Smooth muscle cell (in vitro differentiated cells): ENCODE measurements around the gene MROH7. TPM values are rescaled to one million over a fixed set of nuclear protein-coding genes. Genes with fewer than 3 reads are reported as not detected.

Experiments used
- DNase-seq: peaks from one replicate; lab custom pipeline; 2025; ENCODE audit not compliant: unreplicated experiment; lab: John Stamatoyannopoulos, UW
- H2AFZ ChIP-seq: fragments of 200-600 bp; sonication (generic); 2 replicates; pipeline ENCODE4 v1.6.0; 2016; ENCODE audit warnings: antibody characterized with exemption, low read depth, mild to moderate bottlenecking
- H3F3A ChIP-seq: fragments of 200-600 bp; sonication (generic); 2 replicates; pipeline ENCODE4 v1.6.0; 2017; ENCODE audit warnings: antibody characterized with exemption, low read depth
- H3K27ac ChIP-seq: fragments of 200-600 bp; sonication (generic); 2 replicates; pipeline ENCODE4 v1.5.1; 2016; ENCODE audit warnings: low read depth, mild to moderate bottlenecking
- H3K27me3 ChIP-seq: fragments of 200-600 bp; sonication (generic); 2 replicates; pipeline ENCODE4 v1.6.1; 2016; ENCODE audit warnings: low read depth, mild to moderate bottlenecking
- H3K36me3 ChIP-seq: fragments of 200-600 bp; sonication (generic); 2 replicates; pipeline ENCODE4 v1.5.1; 2016; ENCODE audit warnings: low read depth
- H3K4me1 ChIP-seq: fragments of 200-600 bp; sonication (generic); 2 replicates; pipeline ENCODE4 v1.5.1; 2016; ENCODE audit warnings: low read depth
- H3K4me2 ChIP-seq: fragments of 200-600 bp; sonication (generic); 2 replicates; pipeline ENCODE4 v1.6.0; 2016; ENCODE audit warnings: mild to moderate bottlenecking
- H3K4me3 ChIP-seq: fragments of 200-600 bp; sonication (generic); 2 replicates; pipeline ENCODE4 v1.5.1; 2016; ENCODE audit warnings: mild to moderate bottlenecking
- H3K79me2 ChIP-seq: fragments of 200-600 bp; sonication (generic); 2 replicates; pipeline ENCODE4 v1.6.0; 2016; ENCODE audit warnings: low read depth, mild to moderate bottlenecking
- H3K9ac ChIP-seq: fragments of 200-600 bp; sonication (generic); 2 replicates; pipeline ENCODE4 v1.6.0; 2016; ENCODE audit warnings: low read depth
- H3K9me3 ChIP-seq: fragments of 200-600 bp; sonication (generic); replicated peaks from 2 replicates; pipeline ENCODE4 v1.5.1; 2016; ENCODE audit warnings: low read depth
- H4K20me1 ChIP-seq: fragments of 200-600 bp; sonication (generic); 2 replicates; pipeline ENCODE4 v1.6.0; 2016; ENCODE audit warnings: low read depth
- WGBS: methylation state at CpG from one replicate; pipeline ENCODE4 v1.1.7; 2016; ENCODE audit warnings: low lambda C conversion rate; 5-methylcytosine and 5-hydroxymethylcytosine counted together
- polyA plus RNA-seq: library from polyadenylated mRNA; unstranded; fragments of >200 nt; fragmentation: Nextera tagmentation; extraction: Ambion mirVana; gene quantifications from 2 replicates; pipeline ENCODE4 v1.2.1, GENCODE V29; 2016
- total RNA-seq: library from RNA; depleted of rRNA; stranded (reverse); fragments of >200 nt; gene quantifications from 2 replicates; pipeline ENCODE4 v1.2.3, GENCODE V29; 2014
- TF ChIP-seq, protein P1 (sequence below): fragments of 200-600 bp; sonication (generic); IDR thresholded peaks from 2 replicates; pipeline ENCODE4 v1.5.1; 2017; ENCODE audit warnings: borderline replicate concordance, mild to moderate bottlenecking, antibody characterized with exemption; ENCODE audit not compliant: insufficient read depth, poor library complexity, severe bottlenecking

Gene MROH7
- total and polyA plus RNA-seq, 2 experiments from 2014 or later: 0.33 to 0.58 TPM

DNA sequence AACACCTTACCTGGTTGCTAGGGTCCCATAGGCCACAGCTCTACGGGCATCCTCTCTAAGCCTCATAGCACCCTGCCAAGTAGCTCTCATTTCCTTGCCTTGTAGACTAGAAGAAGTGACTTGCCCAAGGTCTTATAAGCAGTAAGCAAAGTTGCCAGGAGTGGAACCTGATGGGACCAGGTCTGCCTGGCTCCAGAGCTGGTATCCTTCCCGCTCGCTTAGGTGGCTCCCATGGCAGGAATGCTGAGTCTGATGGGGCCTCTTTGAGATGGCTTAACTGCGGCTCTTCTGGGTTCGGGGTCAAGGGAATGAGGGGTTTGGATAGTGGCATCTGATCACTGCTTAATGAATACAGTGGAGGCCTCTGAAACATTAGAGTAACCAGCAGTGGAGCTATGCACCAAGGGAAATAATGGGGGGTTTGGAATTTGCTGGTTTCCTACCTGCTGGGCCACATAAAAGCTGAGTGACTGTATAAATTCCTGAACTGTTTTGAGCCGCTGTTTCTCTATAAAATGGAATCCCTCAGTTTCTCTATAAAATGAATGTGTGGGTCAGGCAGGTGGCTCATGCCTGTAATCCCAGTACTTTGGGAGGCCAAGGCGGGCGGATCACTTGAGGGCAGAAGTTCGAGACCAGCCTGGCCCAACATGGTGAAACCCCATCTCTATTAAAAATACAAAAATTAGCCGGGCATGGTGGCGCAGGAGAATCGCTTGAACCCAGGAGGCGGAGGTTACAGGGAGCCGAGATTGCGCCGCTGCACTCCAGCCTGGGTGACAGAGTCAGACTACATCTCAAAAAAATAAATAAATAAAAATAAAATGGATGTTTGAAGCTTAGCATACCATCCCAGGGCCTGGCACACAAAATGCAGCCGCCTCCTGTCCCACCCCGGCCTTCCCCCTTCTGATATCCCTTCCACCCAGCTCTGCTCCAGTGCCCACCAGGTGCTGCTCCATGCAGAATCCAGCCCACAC is 30.7 kb upstream of the MROH7 start:
- TF ChIP-seq, protein P1, sequence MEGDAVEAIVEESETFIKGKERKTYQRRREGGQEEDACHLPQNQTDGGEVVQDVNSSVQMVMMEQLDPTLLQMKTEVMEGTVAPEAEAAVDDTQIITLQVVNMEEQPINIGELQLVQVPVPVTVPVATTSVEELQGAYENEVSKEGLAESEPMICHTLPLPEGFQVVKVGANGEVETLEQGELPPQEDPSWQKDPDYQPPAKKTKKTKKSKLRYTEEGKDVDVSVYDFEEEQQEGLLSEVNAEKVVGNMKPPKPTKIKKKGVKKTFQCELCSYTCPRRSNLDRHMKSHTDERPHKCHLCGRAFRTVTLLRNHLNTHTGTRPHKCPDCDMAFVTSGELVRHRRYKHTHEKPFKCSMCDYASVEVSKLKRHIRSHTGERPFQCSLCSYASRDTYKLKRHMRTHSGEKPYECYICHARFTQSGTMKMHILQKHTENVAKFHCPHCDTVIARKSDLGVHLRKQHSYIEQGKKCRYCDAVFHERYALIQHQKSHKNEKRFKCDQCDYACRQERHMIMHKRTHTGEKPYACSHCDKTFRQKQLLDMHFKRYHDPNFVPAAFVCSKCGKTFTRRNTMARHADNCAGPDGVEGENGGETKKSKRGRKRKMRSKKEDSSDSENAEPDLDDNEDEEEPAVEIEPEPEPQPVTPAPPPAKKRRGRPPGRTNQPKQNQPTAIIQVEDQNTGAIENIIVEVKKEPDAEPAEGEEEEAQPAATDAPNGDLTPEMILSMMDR: no peak
- no peak overlapping the region for H3K4me3 ChIP-seq
- no peaks in the 10 kb centered on the region for H3K36me3 ChIP-seq
- no peak for DNase-seq
- WGBS: 93% methylated on average over 18 of the region's 18 CpGs
- no peaks in the 10 kb centered on the region for H3K9me3 ChIP-seq
- H3K27me3 ChIP-seq: no peaks in the 10 kb centered on the region
- H3K27ac ChIP-seq: no peak overlapping the region
- H3K9ac ChIP-seq: no peak overlapping the region
- no peak overlapping the region for H2AFZ ChIP-seq
- no peaks in the 10 kb centered on the region for H3F3A ChIP-seq
- no peaks in the 10 kb centered on the region for H3K79me2 ChIP-seq
- H3K4me1 ChIP-seq: no peaks in the 10 kb centered on the region
- no peaks in the 10 kb centered on the region for H4K20me1 ChIP-seq
- H3K4me2 ChIP-seq: no peak overlapping the region

DNA sequence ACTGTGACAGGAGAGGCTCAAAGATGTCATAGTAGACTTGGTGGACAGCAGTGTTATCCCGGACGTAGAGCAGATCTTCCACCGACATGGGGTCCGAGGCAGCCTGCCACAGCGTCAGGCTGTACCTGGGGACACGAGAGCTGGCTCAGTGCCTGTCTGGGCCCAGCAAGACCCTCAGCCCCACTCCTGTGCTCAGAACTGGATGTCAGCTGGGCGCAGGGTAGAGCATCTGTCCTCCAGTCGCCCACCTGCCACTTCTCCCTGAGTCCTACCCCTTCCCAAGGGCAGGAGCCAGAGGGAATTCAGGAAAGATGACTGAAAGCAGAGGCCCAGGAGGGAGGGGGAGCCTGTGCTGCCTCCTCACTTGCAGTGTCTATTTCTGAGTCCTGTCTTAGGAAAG is 30.0 kb upstream of the MROH7 start:
- H4K20me1 ChIP-seq: no peaks in the 10 kb centered on the region
- no peaks in the 10 kb centered on the region for H3K36me3 ChIP-seq
- no peaks in the 10 kb centered on the region for H3K27me3 ChIP-seq
- H3K27ac ChIP-seq: no peak overlapping the region
- H3K79me2 ChIP-seq: no peaks in the 10 kb centered on the region
- no peak overlapping the region for H3K4me3 ChIP-seq
- 89% methylated on average over 8 of the region's 8 CpGs for WGBS
- DNase-seq: no peak
- H3K4me2 ChIP-seq: no peak overlapping the region
- no peak overlapping the region for H3K9ac ChIP-seq
- H3K4me1 ChIP-seq: no peaks in the 10 kb centered on the region
- TF ChIP-seq, protein P1: no peak
- no peak overlapping the region for H2AFZ ChIP-seq
- no peaks in the 10 kb centered on the region for H3K9me3 ChIP-seq
- no peaks in the 10 kb centered on the region for H3F3A ChIP-seq

DNA sequence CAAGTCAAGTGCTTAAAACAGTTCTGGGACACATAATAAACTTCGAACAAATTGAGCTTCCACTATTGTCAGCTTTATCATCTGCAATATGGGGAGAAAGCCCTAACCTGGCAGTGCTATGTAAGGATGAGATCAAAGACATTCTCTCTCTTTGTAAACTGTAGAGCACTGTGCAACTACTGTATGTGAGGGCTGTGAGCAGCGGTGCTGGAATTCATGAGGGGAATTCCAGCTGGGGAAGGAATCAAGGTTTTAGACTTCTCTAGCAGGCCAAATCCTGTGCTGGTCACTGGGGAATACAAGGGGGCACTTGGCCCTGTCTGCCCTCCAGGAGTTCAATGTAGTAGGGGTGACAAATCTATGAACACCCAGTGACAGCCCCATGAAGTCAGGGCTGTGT is 27.6 kb upstream of the MROH7 start:
- Histone ChIP-seq H3K4me2 (no peak overlapping the region), H3K4me1 (no peaks in the 10 kb centered on the region), H3K9me3 (no peaks in the 10 kb centered on the region), H3K27me3 (no peaks in the 10 kb centered on the region), H3K36me3 (no peaks in the 10 kb centered on the region), H3F3A (no peaks in the 10 kb centered on the region), H2AFZ (no peak overlapping the region), H3K9ac (no peak overlapping the region), H3K79me2 (no peaks in the 10 kb centered on the region), H3K4me3 (no peak overlapping the region), H4K20me1 (no peaks in the 10 kb centered on the region), H3K27ac (no peak overlapping the region)
- TF ChIP-seq, protein P1: no peak
- WGBS: 80% methylated on average over 2 of the region's 2 CpGs
- no peak for DNase-seq
